ENCODE measurements around the gene UBR1. TPM values are rescaled to one million over a fixed set of nuclear protein-coding genes. Genes with fewer than 3 reads are reported as not detected.

UBR1 gene
- total RNA-seq, 1 donor from 2014 or later, result 39.1 TPM

- H3K4me3 Mint-ChIP-seq (ENCODE audit: low read depth), result no peak overlapping the region
- H3K27ac Mint-ChIP-seq, result no peak overlapping the region
- H3K9me3 Mint-ChIP-seq (ENCODE audit: low read depth), result no peaks in the 10 kb centered on the region
- no peak for DNase-seq (ENCODE audit: low spot score, unreplicated experiment)
- H3K4me1 Mint-ChIP-seq (ENCODE audit: low read depth), result peaks cover 13% of the 10 kb centered on the region
- no peak for TF ChIP-seq CTCF (IDR thresholded peaks at IDR 0.05; ENCODE audit: unreplicated experiment)
- peaks cover 23% of the 10 kb centered on the region for H3K36me3 Mint-ChIP-seq (ENCODE audit: insufficient read depth)
- H3K27me3 Mint-ChIP-seq, result no peaks in the 10 kb centered on the region
These were observed 3.7 kb downstream of the UBR1 start for GRCh38 chr15:43102187-43102586.

DNA sequence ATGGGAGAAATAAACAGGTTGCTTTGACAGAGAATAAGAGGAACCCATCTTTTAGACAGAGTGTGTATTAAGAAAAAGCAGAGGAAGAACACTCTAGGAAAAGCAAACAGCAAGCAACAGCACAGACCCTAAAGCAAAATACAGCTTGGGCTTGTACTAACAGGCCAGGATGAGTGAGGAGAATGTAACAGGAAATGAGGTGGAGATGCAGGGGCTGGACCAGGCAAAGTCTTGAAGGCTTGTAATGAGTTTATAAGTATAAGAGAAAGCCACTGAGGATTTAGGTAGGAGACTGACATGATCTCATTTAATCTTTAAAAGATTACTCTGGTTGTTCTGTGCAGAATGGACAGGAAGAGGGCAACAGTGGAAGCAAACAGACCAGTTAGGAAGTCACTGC lies 4.9 kb downstream of the UBR1 start:
- TF ChIP-seq CTCF (IDR thresholded peaks at IDR 0.05; ENCODE audit: unreplicated experiment), result no peak
- Mint-ChIP-seq H3K4me3 (ENCODE audit: low read depth) (no peak overlapping the region), H3K4me1 (ENCODE audit: low read depth) (peaks cover 10% of the 10 kb centered on the region), H3K27me3 (no peaks in the 10 kb centered on the region), H3K9me3 (ENCODE audit: low read depth) (no peaks in the 10 kb centered on the region), H3K36me3 (ENCODE audit: insufficient read depth) (peaks cover 23% of the 10 kb centered on the region), H3K27ac (no peak overlapping the region)
- DNase-seq (ENCODE audit: low spot score, unreplicated experiment), result no peak

DNA sequence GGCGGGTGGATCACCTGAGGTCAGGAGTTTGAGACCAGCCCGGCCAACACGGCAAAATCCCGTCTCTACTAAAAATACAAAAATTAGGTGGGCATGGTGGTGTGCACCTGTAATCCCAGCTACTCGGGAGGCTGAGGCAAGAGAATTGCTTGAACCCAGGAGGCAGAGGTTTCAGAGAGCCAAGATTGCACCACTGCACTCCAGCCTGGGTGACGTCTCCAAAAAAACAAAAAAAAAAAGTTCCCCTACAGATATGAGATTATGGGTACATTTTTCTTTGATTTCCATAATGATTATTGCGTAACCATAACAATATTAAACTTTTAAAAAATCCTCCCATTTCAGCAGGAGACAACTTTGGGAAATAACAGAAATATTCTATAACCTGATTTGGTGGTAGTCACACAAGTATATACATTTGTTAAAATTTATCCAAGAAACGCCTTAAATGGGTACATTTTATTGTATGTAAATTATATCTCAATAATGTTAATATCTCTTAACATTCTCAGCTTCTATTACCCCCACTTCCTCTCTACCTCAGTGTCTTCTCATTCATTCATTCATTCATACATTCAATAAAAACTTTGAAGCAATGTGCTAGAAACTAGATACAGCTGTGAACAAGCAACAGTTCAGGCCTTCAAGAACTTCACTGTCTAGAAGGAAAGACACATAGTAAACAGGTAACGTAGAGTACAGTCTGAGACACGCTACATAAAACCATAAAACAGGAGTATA lies 6.6 kb downstream of the UBR1 start:
- DNase-seq (ENCODE audit: low spot score, unreplicated experiment), result no peak
- Mint-ChIP-seq H3K4me1 (ENCODE audit: low read depth) (peaks cover 12% of the 10 kb centered on the region), H3K9me3 (ENCODE audit: low read depth) (no peaks in the 10 kb centered on the region), H3K27me3 (no peaks in the 10 kb centered on the region), H3K4me3 (ENCODE audit: low read depth) (no peak overlapping the region), H3K27ac (no peak overlapping the region), H3K36me3 (ENCODE audit: insufficient read depth) (peaks cover 27% of the 10 kb centered on the region)
- no peak for TF ChIP-seq CTCF (IDR thresholded peaks at IDR 0.05; ENCODE audit: unreplicated experiment)

GRCh38 chr15:43096411-43096810 lies 9.4 kb downstream of the UBR1 start:
- peaks cover 11% of the 10 kb centered on the region for H3K4me1 Mint-ChIP-seq (ENCODE audit: low read depth)
- no peak for TF ChIP-seq CTCF (IDR thresholded peaks at IDR 0.05; ENCODE audit: unreplicated experiment)

DNA sequence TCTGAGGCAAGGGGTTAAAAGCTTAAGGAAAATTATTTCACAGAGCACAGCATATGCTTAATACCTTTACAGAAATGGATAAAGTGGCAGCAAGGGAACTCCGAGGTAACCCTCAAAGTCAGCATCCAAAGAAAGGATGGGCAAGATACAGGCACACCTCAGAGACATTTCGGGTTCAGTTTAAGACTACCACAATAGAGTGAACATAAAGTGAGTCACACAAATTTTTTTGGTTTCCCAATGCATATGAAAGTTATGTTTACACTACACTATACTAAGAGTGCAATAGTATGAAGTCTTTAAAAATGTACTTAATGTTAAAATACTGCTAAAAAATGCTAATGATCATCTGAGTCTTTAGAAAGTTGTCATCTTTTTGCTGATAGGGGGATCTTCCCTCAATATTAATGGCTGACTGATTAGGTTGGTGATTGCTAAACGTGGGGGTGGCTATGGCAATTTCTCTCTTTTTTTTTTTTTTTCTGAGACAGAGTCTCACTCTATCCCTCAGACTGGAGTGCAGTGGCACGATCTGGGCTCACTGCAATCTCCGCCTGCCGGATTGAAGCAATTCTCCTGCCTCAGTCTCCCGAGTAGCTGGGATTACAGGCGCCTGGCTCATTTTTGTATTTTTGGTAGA lies 10.0 kb downstream of the UBR1 start:
- TF ChIP-seq CTCF (IDR thresholded peaks at IDR 0.05; ENCODE audit: unreplicated experiment), result no peak
- Mint-ChIP-seq H3K27ac (no peak overlapping the region), H3K9me3 (ENCODE audit: low read depth) (no peaks in the 10 kb centered on the region), H3K4me3 (ENCODE audit: low read depth) (no peak overlapping the region), H3K36me3 (ENCODE audit: insufficient read depth) (peaks cover 18% of the 10 kb centered on the region), H3K4me1 (ENCODE audit: low read depth) (peaks cover 10% of the 10 kb centered on the region), H3K27me3 (no peaks in the 10 kb centered on the region)
- no peak for DNase-seq (ENCODE audit: low spot score, unreplicated experiment)

More at GRCh38 chr15:43096411-43096810, 9.4 kb downstream of the UBR1 start:
- Mint-ChIP-seq H3K27ac (no peak overlapping the region), H3K9me3 (ENCODE audit: low read depth) (no peaks in the 10 kb centered on the region), H3K4me3 (ENCODE audit: low read depth) (no peak overlapping the region), H3K36me3 (ENCODE audit: insufficient read depth) (peaks cover 24% of the 10 kb centered on the region), H3K27me3 (no peaks in the 10 kb centered on the region)
- DNase-seq (ENCODE audit: low spot score, unreplicated experiment), result no peak
